Measurements from ENCODE around the gene ING4. TPM values are rescaled to one million over a fixed set of nuclear protein-coding genes. Genes with fewer than 3 reads are reported as not detected.

The ING4 gene
- total and polyA plus RNA-seq, 2 of the 13 experiments (the other 11 are each of a cell fraction or from before 2014, with no cell fraction given) = 14.4 to 32.4 TPM

DNA sequence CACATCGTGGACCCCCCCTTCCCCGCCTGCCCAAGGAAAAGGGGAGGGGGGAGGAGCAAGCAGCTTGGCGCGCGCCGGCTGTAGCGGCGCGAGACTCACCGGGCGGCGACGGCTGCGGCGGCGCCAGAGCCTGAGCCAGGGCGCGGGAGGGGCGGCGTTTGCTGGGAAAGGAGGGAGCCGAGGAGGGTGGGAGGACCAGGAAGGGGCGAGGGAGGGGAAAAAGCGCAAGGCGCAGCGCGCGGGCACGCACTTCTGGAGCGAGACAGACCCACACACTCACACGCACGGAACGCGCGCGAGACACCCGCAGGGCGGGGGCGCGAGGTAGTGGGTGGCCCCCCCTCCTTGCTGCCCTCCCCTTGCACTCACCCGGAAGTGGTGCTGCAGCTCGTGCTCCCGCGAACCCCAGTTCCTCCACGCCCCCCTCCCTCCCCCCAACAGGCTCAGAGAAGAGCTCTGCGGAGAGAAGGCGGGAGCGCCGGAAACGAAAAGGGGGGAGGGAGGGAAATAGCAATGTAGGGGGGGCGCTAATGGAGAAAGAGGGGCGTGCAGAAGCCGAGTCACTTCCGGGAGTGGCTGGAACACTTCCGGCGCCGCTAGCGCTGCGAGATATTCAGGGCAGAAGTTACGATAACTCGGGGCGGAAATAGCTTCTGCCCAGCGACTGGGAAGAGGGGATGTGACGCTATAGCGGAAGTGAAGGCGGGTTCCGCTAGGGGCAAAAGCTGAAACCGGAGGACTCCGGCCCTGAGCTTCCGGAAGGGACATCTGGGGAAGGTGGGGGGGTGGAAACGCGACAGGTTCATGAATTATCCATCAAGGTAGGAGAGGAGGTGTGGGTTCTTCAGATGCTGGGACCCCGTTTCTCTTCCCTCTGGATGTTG is 26.3 kb upstream of the ING4 start, which contains the start of gene ZNF384 (continued):
- TF ChIP-seq ARID4A (CRISPR knock-in tag; IDR thresholded peaks at IDR 0.05; ENCODE audit: borderline replicate concordance) = peak; percentile 86
- TF ChIP-seq ZBED4 (CRISPR knock-in tag; IDR thresholded peaks at IDR 0.05; ENCODE audit: borderline replicate concordance) = no peak
- TF ChIP-seq, protein P1, sequence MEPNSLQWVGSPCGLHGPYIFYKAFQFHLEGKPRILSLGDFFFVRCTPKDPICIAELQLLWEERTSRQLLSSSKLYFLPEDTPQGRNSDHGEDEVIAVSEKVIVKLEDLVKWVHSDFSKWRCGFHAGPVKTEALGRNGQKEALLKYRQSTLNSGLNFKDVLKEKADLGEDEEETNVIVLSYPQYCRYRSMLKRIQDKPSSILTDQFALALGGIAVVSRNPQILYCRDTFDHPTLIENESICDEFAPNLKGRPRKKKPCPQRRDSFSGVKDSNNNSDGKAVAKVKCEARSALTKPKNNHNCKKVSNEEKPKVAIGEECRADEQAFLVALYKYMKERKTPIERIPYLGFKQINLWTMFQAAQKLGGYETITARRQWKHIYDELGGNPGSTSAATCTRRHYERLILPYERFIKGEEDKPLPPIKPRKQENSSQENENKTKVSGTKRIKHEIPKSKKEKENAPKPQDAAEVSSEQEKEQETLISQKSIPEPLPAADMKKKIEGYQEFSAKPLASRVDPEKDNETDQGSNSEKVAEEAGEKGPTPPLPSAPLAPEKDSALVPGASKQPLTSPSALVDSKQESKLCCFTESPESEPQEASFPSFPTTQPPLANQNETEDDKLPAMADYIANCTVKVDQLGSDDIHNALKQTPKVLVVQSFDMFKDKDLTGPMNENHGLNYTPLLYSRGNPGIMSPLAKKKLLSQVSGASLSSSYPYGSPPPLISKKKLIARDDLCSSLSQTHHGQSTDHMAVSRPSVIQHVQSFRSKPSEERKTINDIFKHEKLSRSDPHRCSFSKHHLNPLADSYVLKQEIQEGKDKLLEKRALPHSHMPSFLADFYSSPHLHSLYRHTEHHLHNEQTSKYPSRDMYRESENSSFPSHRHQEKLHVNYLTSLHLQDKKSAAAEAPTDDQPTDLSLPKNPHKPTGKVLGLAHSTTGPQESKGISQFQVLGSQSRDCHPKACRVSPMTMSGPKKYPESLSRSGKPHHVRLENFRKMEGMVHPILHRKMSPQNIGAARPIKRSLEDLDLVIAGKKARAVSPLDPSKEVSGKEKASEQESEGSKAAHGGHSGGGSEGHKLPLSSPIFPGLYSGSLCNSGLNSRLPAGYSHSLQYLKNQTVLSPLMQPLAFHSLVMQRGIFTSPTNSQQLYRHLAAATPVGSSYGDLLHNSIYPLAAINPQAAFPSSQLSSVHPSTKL (CRISPR knock-in tag; IDR thresholded peaks at IDR 0.05) = peak; percentile 26; the same call in 1 of the 2 replicates
- TF ChIP-seq MEIS1 (CRISPR knock-in tag; IDR thresholded peaks at IDR 0.05; ENCODE audit: borderline replicate concordance) = no peak; the same call in 1 of the 2 replicates
- TF ChIP-seq MXD4 (CRISPR knock-in tag; IDR thresholded peaks at IDR 0.05) = peak; percentile 12; the same call in 1 of the 2 replicates
- no peak for TF ChIP-seq NR1H2 (CRISPR knock-in tag; IDR thresholded peaks at IDR 0.05; ENCODE audit: borderline replicate concordance, low read depth)
- TF ChIP-seq U2AF2 (IDR thresholded peaks at IDR 0.05; ENCODE audit: low read depth, low read length) = no peak
- 0 out of 2 replicates have a peak, but pooled peaks have one; percentile 42 for TF ChIP-seq ZNF569 (CRISPR knock-in tag; IDR thresholded peaks at IDR 0.05; ENCODE audit: borderline replicate concordance)
- peak in 1 of 2 experiments; percentile 46; a peak in 2 of 4 replicates for TF ChIP-seq EP300 (IDR thresholded peaks at IDR 0.05; ENCODE audit: low read depth in 2 of 2, low read length in 2 of 2)
- TF ChIP-seq EP300 (CRISPR knock-in tag; IDR thresholded peaks at IDR 0.05; ENCODE audit: borderline replicate concordance) = peak; percentile 21; the same call in 1 of the 2 replicates
- no peak for TF ChIP-seq ZBTB3 (CRISPR knock-in tag; IDR thresholded peaks at IDR 0.05; ENCODE audit: borderline replicate concordance, low read depth)
- no peak for TF ChIP-seq SNRNP70 (IDR thresholded peaks at IDR 0.05; ENCODE audit: low read depth, low read length)
- no peak for TF ChIP-seq ZNF816 (CRISPR knock-in tag; IDR thresholded peaks at IDR 0.05; ENCODE audit: borderline replicate concordance)
- no peak for TF ChIP-seq NR2F2 (IDR thresholded peaks at IDR 0.05; ENCODE audit: borderline replicate concordance, low read depth)
- no peak for TF ChIP-seq ZNF556 (CRISPR knock-in tag; IDR thresholded peaks at IDR 0.05; ENCODE audit: borderline replicate concordance)
